Loucy (cell line): ENCODE results near the gene PRR35.

ENCODE experiments used
- EZH2phosphoT487 ChIP-seq: fragments of 200-600 bp; IDR thresholded peaks from 2 replicates; pipeline ENCODE4 v1.6.1; 2018; ENCODE audit warnings: antibody characterized with exemption, mild to moderate bottlenecking, moderate library complexity, borderline replicate concordance
- TF ChIP-seq, protein P1 (sequence below): fragments of 200-600 bp; sonication (generic); conservative IDR thresholded peaks from 2 replicates; pipeline ENCODE4 v1.5.1; 2014; ENCODE audit warnings: mild to moderate bottlenecking, antibody characterized with exemption, low read length

DNA sequence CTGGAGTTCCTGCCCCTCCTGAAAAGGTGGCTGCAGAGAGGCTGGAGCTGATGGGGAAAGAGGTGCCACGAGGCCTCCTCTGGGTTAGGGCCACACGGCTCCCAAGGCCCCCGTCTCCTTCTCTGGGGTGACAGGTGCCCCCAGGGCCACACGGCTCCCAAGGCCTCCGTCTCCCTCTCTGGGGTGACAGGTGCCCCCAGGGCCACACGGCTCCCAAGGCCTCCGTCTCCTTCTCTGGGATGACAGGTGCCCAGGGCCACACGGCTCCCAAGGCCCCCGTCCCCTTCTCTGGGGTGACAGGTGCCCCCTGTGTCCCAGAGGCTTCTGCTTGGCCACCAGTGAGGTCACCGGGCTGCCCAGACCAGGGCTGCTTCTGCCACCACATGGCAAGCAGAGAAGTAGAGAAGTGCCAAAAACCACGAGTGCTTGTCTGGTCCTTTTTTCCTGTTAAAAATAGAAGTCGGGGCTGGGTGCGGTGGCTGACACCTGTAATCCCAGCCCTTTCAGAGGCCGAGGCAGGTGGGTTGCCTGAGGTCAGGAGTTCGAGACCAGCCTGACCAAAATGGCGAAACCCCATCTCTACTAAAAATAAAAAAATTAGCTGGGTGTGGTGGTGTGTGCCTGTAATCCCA lies 28.6 kb upstream of the PRR35 start:
- TF ChIP-seq, protein P1, sequence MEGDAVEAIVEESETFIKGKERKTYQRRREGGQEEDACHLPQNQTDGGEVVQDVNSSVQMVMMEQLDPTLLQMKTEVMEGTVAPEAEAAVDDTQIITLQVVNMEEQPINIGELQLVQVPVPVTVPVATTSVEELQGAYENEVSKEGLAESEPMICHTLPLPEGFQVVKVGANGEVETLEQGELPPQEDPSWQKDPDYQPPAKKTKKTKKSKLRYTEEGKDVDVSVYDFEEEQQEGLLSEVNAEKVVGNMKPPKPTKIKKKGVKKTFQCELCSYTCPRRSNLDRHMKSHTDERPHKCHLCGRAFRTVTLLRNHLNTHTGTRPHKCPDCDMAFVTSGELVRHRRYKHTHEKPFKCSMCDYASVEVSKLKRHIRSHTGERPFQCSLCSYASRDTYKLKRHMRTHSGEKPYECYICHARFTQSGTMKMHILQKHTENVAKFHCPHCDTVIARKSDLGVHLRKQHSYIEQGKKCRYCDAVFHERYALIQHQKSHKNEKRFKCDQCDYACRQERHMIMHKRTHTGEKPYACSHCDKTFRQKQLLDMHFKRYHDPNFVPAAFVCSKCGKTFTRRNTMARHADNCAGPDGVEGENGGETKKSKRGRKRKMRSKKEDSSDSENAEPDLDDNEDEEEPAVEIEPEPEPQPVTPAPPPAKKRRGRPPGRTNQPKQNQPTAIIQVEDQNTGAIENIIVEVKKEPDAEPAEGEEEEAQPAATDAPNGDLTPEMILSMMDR, result no peak
- no peak for TF ChIP-seq EZH2phosphoT487
